Panc1 (cell line): ENCODE results near the gene TMEM178A.

Experiments
- SIN3A ChIP-seq: IDR thresholded peaks from 2 replicates; pipeline ENCODE4 v1.6.1; 2012; ENCODE audit warnings: low read depth, mild to moderate bottlenecking, low read length, moderate library complexity, borderline replicate concordance; ENCODE audit not compliant: insufficient read depth
- TF ChIP-seq, protein P1 (sequence below): fragments of 450-650 bp; IDR thresholded peaks from 2 replicates; pipeline ENCODE4 v1.5.1; 2017; ENCODE audit warnings: mild to moderate bottlenecking

DNA sequence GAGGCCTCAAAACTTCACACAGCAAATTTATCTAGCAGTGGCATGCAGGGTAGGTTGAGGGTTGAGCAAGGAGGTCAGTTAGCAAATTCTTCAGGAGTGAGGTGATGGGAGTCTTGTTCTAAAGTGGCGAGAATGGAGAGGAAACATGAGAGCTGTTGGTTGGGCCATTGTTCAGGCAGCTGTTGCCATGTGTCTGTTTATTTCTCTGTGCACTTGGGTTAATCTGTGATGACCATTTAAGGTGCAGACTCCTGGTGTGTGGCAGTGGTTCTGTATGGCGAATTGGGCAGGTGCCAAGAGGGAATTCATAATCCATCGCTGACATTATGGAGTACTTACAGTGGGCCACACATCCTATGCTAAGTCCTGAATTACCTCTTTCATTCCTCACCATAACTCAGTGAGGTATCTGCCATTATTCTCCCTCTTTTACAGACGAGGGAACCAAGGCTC lies 30.4 kb downstream of the TMEM178A start:
- TF ChIP-seq, protein P1, sequence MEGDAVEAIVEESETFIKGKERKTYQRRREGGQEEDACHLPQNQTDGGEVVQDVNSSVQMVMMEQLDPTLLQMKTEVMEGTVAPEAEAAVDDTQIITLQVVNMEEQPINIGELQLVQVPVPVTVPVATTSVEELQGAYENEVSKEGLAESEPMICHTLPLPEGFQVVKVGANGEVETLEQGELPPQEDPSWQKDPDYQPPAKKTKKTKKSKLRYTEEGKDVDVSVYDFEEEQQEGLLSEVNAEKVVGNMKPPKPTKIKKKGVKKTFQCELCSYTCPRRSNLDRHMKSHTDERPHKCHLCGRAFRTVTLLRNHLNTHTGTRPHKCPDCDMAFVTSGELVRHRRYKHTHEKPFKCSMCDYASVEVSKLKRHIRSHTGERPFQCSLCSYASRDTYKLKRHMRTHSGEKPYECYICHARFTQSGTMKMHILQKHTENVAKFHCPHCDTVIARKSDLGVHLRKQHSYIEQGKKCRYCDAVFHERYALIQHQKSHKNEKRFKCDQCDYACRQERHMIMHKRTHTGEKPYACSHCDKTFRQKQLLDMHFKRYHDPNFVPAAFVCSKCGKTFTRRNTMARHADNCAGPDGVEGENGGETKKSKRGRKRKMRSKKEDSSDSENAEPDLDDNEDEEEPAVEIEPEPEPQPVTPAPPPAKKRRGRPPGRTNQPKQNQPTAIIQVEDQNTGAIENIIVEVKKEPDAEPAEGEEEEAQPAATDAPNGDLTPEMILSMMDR, result no peak
- TF ChIP-seq SIN3A, result no peak
